Measurements from ENCODE around the gene GIMD1.
A peak's percentile ranks its signal among the peaks of the same experiment; 100 is the strongest.
"Not testable (repeated sequence)": the region's sequence is repeated elsewhere in the genome, so short reads cannot be mapped to it uniquely, and the experiment has no call there.

The GIMD1 gene

DNA sequence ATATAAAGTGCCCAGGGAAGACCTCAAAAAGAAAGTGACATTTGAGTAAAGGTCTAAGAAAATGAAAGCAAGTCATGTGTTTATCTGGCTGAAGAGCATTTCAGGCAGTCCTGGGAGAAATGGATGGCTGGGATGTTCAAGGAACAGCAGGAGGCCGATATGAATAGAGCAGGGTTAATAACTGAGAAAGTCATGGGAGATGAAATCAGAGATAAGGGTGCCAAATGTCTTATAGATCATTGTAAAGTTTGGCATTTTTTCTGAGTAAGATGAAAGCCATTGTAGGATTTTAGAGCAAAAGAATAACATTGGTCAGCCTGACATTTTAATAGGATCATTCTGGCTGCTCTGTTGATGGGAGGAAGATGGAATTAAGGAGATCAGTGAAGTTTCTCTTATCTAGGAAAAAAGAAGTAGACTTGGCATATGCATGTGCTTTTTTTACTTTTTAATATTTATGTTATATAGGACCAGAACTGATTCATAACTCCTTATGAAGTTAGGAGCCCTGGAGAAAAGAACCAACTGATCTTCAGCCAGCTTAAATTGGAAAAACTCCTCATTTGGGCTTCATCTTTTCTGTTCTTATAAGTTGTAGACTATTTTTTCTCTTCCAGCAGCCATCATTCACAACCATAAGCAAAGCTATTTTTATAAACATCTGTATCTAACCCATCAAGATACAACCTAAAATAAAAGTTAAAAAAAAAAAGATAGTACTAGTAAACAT, 33.7 kb downstream of the GIMD1 start:
- Mint-ChIP-seq H3K4me1 (ENCODE audit: low read depth) (peaks cover 9% of the 10 kb centered on the region), H3K36me3 (peaks cover 37% of the 10 kb centered on the region), H3K4me3 (no peak overlapping the region), H3K27me3 (no peaks in the 10 kb centered on the region), H3K27ac (peak overlapping the region; percentile 31), H3K9me3 (ENCODE audit: low read depth) (peaks cover 21% of the 10 kb centered on the region)

GRCh38 chr4:106333186-106333585, 35.4 kb downstream of the GIMD1 start:
- Mint-ChIP-seq H3K27me3 (no peaks in the 10 kb centered on the region), H3K27ac (no peak overlapping the region), H3K36me3 (peaks cover 33% of the 10 kb centered on the region), H3K9me3 (ENCODE audit: low read depth) (peaks cover 15% of the 10 kb centered on the region), H3K4me3 (no peak overlapping the region), H3K4me1 (ENCODE audit: low read depth) (peaks cover 9% of the 10 kb centered on the region)

DNA sequence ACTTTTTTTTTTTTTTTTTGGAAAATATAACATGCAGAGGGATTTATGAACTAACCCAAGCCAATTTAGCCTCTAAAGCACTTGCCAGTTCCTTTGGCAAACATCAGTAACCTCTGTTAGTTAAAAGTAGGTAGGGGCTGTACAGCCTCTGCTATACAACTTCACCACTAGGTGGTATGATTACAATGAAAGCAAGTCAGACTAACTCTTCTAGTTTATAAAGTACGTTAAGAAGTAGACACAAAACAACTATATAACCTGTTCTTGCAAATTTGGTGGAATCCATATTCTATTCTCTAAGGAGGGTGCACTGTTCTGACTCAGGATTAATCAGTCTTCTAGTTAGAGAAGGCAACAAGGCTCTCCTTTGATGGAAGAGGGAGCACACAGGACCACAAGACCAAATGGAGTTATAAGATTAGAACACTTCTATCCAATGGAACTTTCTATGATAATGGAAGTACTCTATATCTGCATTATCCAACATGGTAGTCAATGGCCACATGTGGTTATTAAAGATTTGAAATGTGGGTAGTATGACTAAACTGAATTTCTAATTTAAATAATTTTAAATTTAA, 39.4 kb downstream of the GIMD1 start:
- Mint-ChIP-seq H3K9me3 (ENCODE audit: low read depth) (no peaks in the 10 kb centered on the region), H3K27me3 (no peaks in the 10 kb centered on the region), H3K4me1 (ENCODE audit: low read depth) (peaks cover 14% of the 10 kb centered on the region), H3K4me3 (no peak overlapping the region), H3K36me3 (peaks cover 13% of the 10 kb centered on the region), H3K27ac (no peak overlapping the region)

- Mint-ChIP-seq H3K4me3 (no peak overlapping the region), H3K36me3 (peaks cover 8% of the 10 kb centered on the region), H3K27me3 (no peaks in the 10 kb centered on the region), H3K27ac (no peak overlapping the region), H3K9me3 (ENCODE audit: low read depth) (no peaks in the 10 kb centered on the region), H3K4me1 (ENCODE audit: low read depth) (peaks cover 31% of the 10 kb centered on the region)
Observed at GRCh38 chr4:106325800-106326199, 42.8 kb downstream of the GIMD1 start.

DNA sequence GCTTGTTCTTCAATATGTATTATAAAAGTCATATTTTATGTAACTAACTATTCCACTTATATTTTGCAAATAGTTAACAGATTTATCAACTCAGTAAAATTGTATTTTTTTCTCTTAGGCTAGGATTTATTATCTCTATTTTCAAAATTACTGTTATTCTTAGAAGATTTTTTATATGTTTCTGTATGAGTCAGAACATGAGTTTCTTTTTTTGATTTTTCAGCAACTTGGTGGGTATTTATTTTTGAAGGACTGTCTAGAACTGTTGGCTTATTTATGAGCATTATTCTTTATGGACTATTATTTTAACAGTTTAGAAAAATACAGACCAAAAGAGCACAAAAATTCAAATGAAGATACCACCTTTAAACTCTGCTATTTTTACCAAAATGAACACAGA, 45.5 kb downstream of the GIMD1 start:
- Mint-ChIP-seq H3K4me1 (ENCODE audit: low read depth) (peaks cover 47% of the 10 kb centered on the region), H3K9me3 (ENCODE audit: low read depth) (no peaks in the 10 kb centered on the region), H3K27ac (no peak overlapping the region), H3K27me3 (no peaks in the 10 kb centered on the region), H3K36me3 (peaks cover 12% of the 10 kb centered on the region), H3K4me3 (peak overlapping the region; percentile 1)

DNA sequence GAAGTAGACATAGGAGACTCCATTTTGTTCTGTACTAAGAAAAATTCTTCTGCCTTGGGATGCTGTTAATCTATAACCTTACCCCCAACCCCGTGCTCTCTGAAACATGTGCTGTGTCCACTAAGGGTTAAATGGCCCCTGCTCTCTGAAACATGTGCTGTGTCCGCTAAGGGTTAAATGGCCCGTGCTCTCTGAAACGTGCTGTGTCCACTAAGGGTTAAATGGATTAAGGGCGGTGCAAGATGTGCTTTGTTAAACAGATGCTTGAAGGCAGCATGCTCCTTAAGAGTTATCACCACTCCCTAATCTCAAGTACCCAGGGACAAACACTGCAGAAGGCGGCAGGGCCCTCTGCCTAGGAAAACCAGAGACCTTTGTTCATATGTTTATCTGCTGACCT, 46.8 kb downstream of the GIMD1 start:
- not testable (repeated sequence) for H3K27me3 Mint-ChIP-seq; H3K9me3 Mint-ChIP-seq (ENCODE audit: low read depth)
- Mint-ChIP-seq H3K27ac (peak overlapping the region; percentile 16), H3K4me3 (peak overlapping the region; percentile 2), H3K4me1 (ENCODE audit: low read depth) (peaks cover 46% of the 10 kb centered on the region), H3K36me3 (peaks cover 11% of the 10 kb centered on the region)

- Mint-ChIP-seq H3K36me3 (peaks cover 11% of the 10 kb centered on the region), H3K4me1 (ENCODE audit: low read depth) (peaks cover 46% of the 10 kb centered on the region)
- not testable (repeated sequence) for H3K4me3 Mint-ChIP-seq; H3K27me3 Mint-ChIP-seq; H3K9me3 Mint-ChIP-seq (ENCODE audit: low read depth); H3K27ac Mint-ChIP-seq
Observed at GRCh38 chr4:106321168-106321567, 47.4 kb downstream of the GIMD1 start.

DNA sequence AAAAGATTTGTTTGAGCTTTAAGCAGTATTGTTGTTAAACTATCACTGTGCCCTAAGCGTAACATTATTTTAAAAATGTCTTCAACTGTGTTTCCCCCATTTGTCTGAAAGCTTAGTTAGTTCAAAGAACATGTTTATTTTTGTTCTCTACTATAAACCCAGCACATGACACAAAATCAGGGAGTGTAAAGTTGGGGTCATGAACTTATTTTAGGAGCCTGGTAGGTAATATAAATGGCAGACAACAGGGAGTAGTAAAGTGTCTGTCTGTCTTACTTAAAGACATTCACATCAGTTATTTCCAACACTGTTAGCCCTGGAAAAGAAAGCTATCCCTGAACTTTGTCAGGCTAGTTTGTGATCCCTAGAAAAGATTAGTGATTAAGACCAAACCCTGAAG, 48.3 kb downstream of the GIMD1 start:
- peaks cover 48% of the 10 kb centered on the region for H3K4me1 Mint-ChIP-seq (ENCODE audit: low read depth)
- peak overlapping the region; percentile 17 for H3K4me3 Mint-ChIP-seq

GRCh38 chr4:106318511-106318910, 50.1 kb downstream of the GIMD1 start:
- Mint-ChIP-seq H3K36me3 (peaks cover 11% of the 10 kb centered on the region), H3K9me3 (ENCODE audit: low read depth) (no peaks in the 10 kb centered on the region), H3K27me3 (no peaks in the 10 kb centered on the region), H3K4me1 (ENCODE audit: low read depth) (peaks cover 54% of the 10 kb centered on the region), H3K4me3 (peak overlapping the region; percentile 41), H3K27ac (peak overlapping the region; percentile 25)

More for the DNA sequence above, 48.3 kb downstream of the GIMD1 start:
- H3K9me3 Mint-ChIP-seq (ENCODE audit: low read depth): no peaks in the 10 kb centered on the region
- H3K36me3 Mint-ChIP-seq: peaks cover 11% of the 10 kb centered on the region
- no peaks in the 10 kb centered on the region for H3K27me3 Mint-ChIP-seq
- no peak overlapping the region for H3K27ac Mint-ChIP-seq

DNA sequence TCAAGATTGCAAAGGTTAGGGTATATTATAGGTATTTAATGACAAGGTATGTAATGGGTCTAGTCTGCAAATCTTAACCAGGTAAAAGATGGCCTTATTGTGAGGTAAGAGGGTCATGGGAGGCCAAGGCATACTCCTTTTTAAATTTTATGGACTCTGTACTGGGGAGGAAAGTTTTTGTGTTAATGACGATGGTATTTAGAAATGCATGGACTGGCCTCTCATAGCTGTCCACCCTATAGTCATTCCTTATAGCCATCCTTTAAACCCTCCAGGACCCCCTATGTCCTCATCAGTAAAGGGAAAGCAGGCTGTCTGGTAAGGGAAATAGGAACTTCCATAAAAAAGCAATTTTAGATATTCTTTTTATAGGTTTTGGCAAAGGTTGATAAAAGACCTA, 50.8 kb downstream of the GIMD1 start:
- Mint-ChIP-seq H3K27ac (no peak overlapping the region), H3K4me1 (ENCODE audit: low read depth) (peaks cover 55% of the 10 kb centered on the region), H3K9me3 (ENCODE audit: low read depth) (no peaks in the 10 kb centered on the region)

GRCh38 chr4:106316773-106317409, 51.7 kb downstream of the GIMD1 start:
- no peak overlapping the region for H3K27ac Mint-ChIP-seq
- no peaks in the 10 kb centered on the region for H3K27me3 Mint-ChIP-seq
- peaks cover 10% of the 10 kb centered on the region for H3K36me3 Mint-ChIP-seq
- H3K4me3 Mint-ChIP-seq: no peak overlapping the region
- no peaks in the 10 kb centered on the region for H3K9me3 Mint-ChIP-seq (ENCODE audit: low read depth)
- H3K4me1 Mint-ChIP-seq (ENCODE audit: low read depth): peaks cover 59% of the 10 kb centered on the region

More for the DNA sequence above, 50.8 kb downstream of the GIMD1 start:
- Mint-ChIP-seq H3K36me3 (peaks cover 11% of the 10 kb centered on the region), H3K4me3 (no peak overlapping the region), H3K27me3 (no peaks in the 10 kb centered on the region)

DNA sequence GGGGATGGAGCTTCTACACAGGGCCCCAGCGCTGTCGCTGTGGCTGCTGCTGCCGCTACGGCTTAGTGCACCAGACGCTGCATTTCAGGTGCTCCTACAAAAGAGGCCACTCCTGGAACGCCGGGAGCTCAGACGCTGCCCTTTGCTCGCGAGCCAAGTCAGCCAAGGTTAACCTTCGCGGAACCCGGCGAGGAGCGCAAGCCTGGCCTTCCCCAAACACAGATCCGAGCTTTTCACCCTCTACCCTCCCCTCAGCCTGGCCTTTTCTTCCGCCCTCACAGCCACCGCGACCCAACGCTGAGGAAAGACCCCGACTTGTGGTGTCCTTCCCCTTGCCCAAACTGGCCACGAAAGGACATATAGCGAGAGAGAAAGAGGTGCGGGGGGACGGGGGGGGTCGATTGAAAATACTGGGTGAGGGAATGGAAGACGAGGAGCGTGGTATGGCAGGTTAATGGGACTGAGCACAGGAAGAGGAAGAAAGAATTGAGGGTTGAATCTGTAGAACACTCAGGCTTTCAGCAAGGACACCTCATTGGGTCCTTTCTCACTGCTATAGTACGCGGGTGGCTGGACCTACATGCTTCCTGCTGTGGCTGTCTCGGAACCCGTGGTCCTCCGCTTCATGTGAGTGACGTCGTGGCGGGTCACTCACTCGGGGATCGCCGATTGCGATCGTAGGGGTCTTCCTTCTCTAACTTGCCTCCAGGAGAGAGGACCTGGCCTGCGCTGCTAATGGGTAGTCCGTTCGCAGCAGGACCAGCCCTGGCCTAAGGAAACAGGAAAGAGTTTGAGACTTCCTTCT, 52.4 kb downstream of the GIMD1 start, which contains the start of the genes AIMP1 and TBCK:
Gene AIMP1, plus strand, starts transcription at position 583 of the 805 bp plus-strand sequence. CDS start 8,460 bp downstream, outside the sequence.
Gene TBCK, minus strand, starts transcription at position 242 of the 805 bp plus-strand sequence. CDS start 7,249 bp downstream, outside the sequence.
- Mint-ChIP-seq H3K9me3 (ENCODE audit: low read depth) (no peaks in the 10 kb centered on the region), H3K36me3 (peaks cover 9% of the 10 kb centered on the region), H3K27ac (no peak within 1 kb of the TSS), H3K4me3 (no peak within 1 kb of the TSS), H3K4me1 (ENCODE audit: low read depth) (peaks cover 57% of the 10 kb centered on the region), H3K27me3 (no peaks in the 10 kb centered on the region)

GRCh38 chr4:106315476-106315967, 53.1 kb downstream of the GIMD1 start:
- no peak overlapping the region for H3K27ac Mint-ChIP-seq
- no peaks in the 10 kb centered on the region for H3K27me3 Mint-ChIP-seq
- H3K9me3 Mint-ChIP-seq (ENCODE audit: low read depth): no peaks in the 10 kb centered on the region
- no peak overlapping the region for H3K4me3 Mint-ChIP-seq
- peaks cover 7% of the 10 kb centered on the region for H3K36me3 Mint-ChIP-seq
- H3K4me1 Mint-ChIP-seq (ENCODE audit: low read depth): peaks cover 60% of the 10 kb centered on the region

- Mint-ChIP-seq H3K27ac (no peak overlapping the region), H3K27me3 (no peaks in the 10 kb centered on the region), H3K4me1 (ENCODE audit: low read depth) (peaks cover 60% of the 10 kb centered on the region), H3K9me3 (ENCODE audit: low read depth) (no peaks in the 10 kb centered on the region), H3K4me3 (no peak overlapping the region), H3K36me3 (peaks cover 1% of the 10 kb centered on the region)
Observed at GRCh38 chr4:106314960-106315359, 53.6 kb downstream of the GIMD1 start.

All from activated naive CD8-positive, alpha-beta T cell (primary cell).